SK-N-SH (cell line): ENCODE results near the gene FAT1.

ENCODE experiments used
- CHD2 ChIP-seq: fragments of 150-350 bp; IDR thresholded peaks from 2 replicates; pipeline ENCODE4 v1.6.1; 2018; ENCODE audit warnings: low read length; ENCODE audit not compliant: partially characterized antibody
- EZH2phosphoT487 ChIP-seq: fragments of 200-600 bp; sonication (generic); IDR thresholded peaks from 2 replicates; pipeline ENCODE4 v1.6.1; 2017; ENCODE audit warnings: low read depth, mixed run types, mild to moderate bottlenecking, antibody characterized with exemption, moderate library complexity, borderline replicate concordance
- GABPA ChIP-seq: IDR thresholded peaks from 2 replicates; pipeline ENCODE4 v1.4.0; 2012; ENCODE audit warnings: low read depth, mild to moderate bottlenecking
- NRF1 ChIP-seq: IDR thresholded peaks from 2 replicates; pipeline ENCODE4 v1.6.1; 2012; ENCODE audit warnings: low read depth, mild to moderate bottlenecking, low read length
- POLR2AphosphoS5 ChIP-seq: IDR thresholded peaks from 2 replicates; pipeline ENCODE4 v1.6.1; 2012; ENCODE audit warnings: low read depth, low read length
- RAD21 ChIP-seq: IDR thresholded peaks from 2 replicates; pipeline ENCODE4 v1.6.1; 2012; ENCODE audit warnings: mild to moderate bottlenecking, low read length
- RFX5 ChIP-seq: IDR thresholded peaks from 2 replicates; pipeline ENCODE4 v1.6.1; 2012; ENCODE audit warnings: mild to moderate bottlenecking, improper control_type of control experiment, low read length
- TAF1 ChIP-seq: IDR thresholded peaks from 2 replicates; pipeline ENCODE4 v1.6.1; 2012; ENCODE audit warnings: low read depth, mild to moderate bottlenecking, low read length, moderate library complexity, borderline replicate concordance
- TF ChIP-seq, protein P1 (sequence below): fragments of 200-600 bp; sonication (generic); IDR thresholded peaks from 2 replicates; pipeline ENCODE4 v1.6.1; 2017; ENCODE audit warnings: antibody characterized with exemption, mild to moderate bottlenecking, moderate library complexity
- TF ChIP-seq, protein P2 (sequence below): IDR thresholded peaks from 2 replicates; pipeline ENCODE4 v1.4.0; 2012; ENCODE audit warnings: low read depth
- TF ChIP-seq, protein P3 (sequence below): IDR thresholded peaks from 2 replicates; pipeline ENCODE4 v1.4.0; 2012; ENCODE audit warnings: low read depth, borderline replicate concordance

DNA sequence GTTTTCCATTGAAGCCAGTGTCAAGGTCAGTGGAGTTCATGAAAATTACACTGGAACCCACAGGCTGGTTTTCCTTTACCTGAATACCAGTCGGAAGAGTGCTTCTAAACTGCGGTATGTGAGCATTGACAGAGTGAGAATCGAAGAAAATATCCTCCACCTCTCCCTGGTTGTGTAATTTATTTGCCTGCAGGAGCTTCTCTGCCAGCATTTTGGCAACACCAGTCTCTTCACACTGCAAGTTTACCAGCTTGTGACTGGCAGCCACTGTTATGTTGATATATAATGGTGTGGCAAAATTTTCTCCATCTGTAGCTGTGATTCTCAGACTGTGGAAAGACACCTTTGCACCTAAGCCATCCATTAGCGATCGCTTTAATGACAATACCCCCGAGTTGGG, 16.1 kb downstream of the FAT1 start:
- TF ChIP-seq, protein P1, sequence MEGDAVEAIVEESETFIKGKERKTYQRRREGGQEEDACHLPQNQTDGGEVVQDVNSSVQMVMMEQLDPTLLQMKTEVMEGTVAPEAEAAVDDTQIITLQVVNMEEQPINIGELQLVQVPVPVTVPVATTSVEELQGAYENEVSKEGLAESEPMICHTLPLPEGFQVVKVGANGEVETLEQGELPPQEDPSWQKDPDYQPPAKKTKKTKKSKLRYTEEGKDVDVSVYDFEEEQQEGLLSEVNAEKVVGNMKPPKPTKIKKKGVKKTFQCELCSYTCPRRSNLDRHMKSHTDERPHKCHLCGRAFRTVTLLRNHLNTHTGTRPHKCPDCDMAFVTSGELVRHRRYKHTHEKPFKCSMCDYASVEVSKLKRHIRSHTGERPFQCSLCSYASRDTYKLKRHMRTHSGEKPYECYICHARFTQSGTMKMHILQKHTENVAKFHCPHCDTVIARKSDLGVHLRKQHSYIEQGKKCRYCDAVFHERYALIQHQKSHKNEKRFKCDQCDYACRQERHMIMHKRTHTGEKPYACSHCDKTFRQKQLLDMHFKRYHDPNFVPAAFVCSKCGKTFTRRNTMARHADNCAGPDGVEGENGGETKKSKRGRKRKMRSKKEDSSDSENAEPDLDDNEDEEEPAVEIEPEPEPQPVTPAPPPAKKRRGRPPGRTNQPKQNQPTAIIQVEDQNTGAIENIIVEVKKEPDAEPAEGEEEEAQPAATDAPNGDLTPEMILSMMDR = no peak
- TF ChIP-seq, protein P2, sequence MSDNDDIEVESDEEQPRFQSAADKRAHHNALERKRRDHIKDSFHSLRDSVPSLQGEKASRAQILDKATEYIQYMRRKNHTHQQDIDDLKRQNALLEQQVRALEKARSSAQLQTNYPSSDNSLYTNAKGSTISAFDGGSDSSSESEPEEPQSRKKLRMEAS = no peak
- TF ChIP-seq TAF1 = no peak
- TF ChIP-seq, protein P3, sequence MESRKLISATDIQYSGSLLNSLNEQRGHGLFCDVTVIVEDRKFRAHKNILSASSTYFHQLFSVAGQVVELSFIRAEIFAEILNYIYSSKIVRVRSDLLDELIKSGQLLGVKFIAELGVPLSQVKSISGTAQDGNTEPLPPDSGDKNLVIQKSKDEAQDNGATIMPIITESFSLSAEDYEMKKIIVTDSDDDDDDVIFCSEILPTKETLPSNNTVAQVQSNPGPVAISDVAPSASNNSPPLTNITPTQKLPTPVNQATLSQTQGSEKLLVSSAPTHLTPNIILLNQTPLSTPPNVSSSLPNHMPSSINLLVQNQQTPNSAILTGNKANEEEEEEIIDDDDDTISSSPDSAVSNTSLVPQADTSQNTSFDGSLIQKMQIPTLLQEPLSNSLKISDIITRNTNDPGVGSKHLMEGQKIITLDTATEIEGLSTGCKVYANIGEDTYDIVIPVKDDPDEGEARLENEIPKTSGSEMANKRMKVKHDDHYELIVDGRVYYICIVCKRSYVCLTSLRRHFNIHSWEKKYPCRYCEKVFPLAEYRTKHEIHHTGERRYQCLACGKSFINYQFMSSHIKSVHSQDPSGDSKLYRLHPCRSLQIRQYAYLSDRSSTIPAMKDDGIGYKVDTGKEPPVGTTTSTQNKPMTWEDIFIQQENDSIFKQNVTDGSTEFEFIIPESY = no peak
- no peak for TF ChIP-seq EZH2phosphoT487
- no peak for TF ChIP-seq GABPA
- TF ChIP-seq NRF1 = no peak
- no peak for TF ChIP-seq RAD21
- no peak for TF ChIP-seq POLR2AphosphoS5
- TF ChIP-seq CHD2 = no peak
- no peak for TF ChIP-seq RFX5
